C4-2B (cell line): ENCODE data around the gene SLC12A9.

Source experiments
- ZFX ChIP-seq: fragments of 450-650 bp; IDR thresholded peaks from 2 replicates; pipeline ENCODE4 v1.6.1; 2017
- TF ChIP-seq, protein P1 (sequence below): fragments of 450-650 bp; conservative IDR thresholded peaks from 2 replicates; pipeline ENCODE4 v1.5.1; 2017; ENCODE audit warnings: mild to moderate bottlenecking

DNA sequence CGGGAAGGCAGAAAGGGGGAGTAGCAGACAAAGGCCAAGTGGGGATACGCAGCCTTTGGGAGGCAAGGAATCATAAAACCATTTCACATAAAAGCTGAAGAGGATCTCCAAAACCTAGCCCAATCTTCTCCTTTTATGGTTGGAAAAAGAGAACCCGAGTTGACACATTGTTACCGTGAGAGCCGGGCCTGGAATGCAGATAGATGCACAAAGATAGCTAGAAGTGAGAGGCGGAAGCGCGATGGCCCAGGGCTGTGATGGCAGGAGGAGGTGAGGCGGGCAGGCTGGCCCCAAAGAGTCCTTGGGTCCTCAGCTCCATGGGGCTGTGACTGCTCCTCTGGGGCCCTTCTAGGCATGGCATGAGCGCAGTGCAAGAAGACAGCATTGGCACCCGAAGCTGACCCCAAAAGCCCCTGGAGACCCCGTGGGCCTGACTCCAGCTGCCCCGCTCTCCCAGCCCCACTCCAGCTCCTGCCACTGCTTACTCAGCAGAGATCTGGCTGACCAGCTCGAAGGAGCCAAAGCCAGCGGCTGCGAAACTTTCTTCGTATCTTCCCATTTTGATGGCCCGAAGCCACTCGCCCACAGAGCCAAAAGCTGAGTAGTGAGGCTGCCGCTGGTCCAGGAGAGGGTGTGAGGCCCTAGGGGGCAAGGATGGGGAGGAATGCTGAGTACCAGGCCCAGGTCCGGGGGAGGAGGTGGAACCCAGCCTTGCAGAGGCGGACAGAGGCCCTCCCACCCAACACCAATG, 47.7 kb upstream of the SLC12A9 start:
- TF ChIP-seq, protein P1, sequence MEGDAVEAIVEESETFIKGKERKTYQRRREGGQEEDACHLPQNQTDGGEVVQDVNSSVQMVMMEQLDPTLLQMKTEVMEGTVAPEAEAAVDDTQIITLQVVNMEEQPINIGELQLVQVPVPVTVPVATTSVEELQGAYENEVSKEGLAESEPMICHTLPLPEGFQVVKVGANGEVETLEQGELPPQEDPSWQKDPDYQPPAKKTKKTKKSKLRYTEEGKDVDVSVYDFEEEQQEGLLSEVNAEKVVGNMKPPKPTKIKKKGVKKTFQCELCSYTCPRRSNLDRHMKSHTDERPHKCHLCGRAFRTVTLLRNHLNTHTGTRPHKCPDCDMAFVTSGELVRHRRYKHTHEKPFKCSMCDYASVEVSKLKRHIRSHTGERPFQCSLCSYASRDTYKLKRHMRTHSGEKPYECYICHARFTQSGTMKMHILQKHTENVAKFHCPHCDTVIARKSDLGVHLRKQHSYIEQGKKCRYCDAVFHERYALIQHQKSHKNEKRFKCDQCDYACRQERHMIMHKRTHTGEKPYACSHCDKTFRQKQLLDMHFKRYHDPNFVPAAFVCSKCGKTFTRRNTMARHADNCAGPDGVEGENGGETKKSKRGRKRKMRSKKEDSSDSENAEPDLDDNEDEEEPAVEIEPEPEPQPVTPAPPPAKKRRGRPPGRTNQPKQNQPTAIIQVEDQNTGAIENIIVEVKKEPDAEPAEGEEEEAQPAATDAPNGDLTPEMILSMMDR: no peak
- no peak for TF ChIP-seq ZFX
